CD4-positive, alpha-beta T cell treated with Interleukin-6 at 100 ng/mL for 8 hours (primary cell): ENCODE data around the gene PAXIP1.

Source experiments
- DNase-seq: peaks from one replicate; pipeline ENCODE4 v3.0.0-alpha.2; 2020; ENCODE audit warnings: mixed read lengths, low spot score

The PAXIP1 gene

GRCh38 chr7:154911862-154912455 lies 91.0 kb downstream of the PAXIP1 start:
- no peak for DNase-seq

GRCh38 chr7:154911411-154911810 lies 91.5 kb downstream of the PAXIP1 start:
- no peak for DNase-seq

GRCh38 chr7:154910977-154911376 lies 91.9 kb downstream of the PAXIP1 start:
- no peak for DNase-seq

- no peak for DNase-seq
Observed at GRCh38 chr7:154910125-154910524, 92.8 kb downstream of the PAXIP1 start.

- DNase-seq, result no peak
Observed at GRCh38 chr7:154909241-154910105, 93.5 kb downstream of the PAXIP1 start.

- DNase-seq, result no peak
Observed at GRCh38 chr7:154907651-154908620, 95.0 kb downstream of the PAXIP1 start.

GRCh38 chr7:154906736-154907355 lies 96.1 kb downstream of the PAXIP1 start:
- DNase-seq, result no peak

GRCh38 chr7:154906201-154906600 lies 96.7 kb downstream of the PAXIP1 start:
- no peak for DNase-seq

GRCh38 chr7:154905615-154906014 lies 97.3 kb downstream of the PAXIP1 start:
- no peak for DNase-seq

GRCh38 chr7:154905146-154905545 lies 97.8 kb downstream of the PAXIP1 start:
- no peak for DNase-seq

GRCh38 chr7:154903083-154903731 lies 99.7 kb downstream of the PAXIP1 start:
- DNase-seq, result no peak

GRCh38 chr7:154902600-154903082 lies 100.3 kb downstream of the PAXIP1 start:
- no peak for DNase-seq

GRCh38 chr7:154899862-154900261 lies 103.1 kb downstream of the PAXIP1 start:
- no peak for DNase-seq

GRCh38 chr7:154898973-154899855 lies 103.7 kb downstream of the PAXIP1 start:
- DNase-seq, result no peak

- no peak for DNase-seq
Observed at GRCh38 chr7:154896076-154896475, 106.8 kb downstream of the PAXIP1 start.
